ENCODE data around the gene SLC8A1. TPM values are rescaled to one million over a fixed set of nuclear protein-coding genes. Genes with fewer than 3 reads are reported as not detected.

Gene SLC8A1
- total RNA-seq, 4 donors from 2014 or later: 22.8 to 65.5 (median 42.0) TPM

GRCh38 chr2:40098786-40099470 is 353.0 kb downstream of the SLC8A1 start:
- TF ChIP-seq EP300 (IDR thresholded peaks at IDR 0.05; ENCODE audit: low read depth) (no peak), POLR2A (IDR thresholded peaks at IDR 0.05) (no peak), POLR2AphosphoS5 (IDR thresholded peaks at IDR 0.05) (no peak), CTCF (IDR thresholded peaks at IDR 0.05) (no peak)
- intact Hi-C loops (cut with DNase I; ENCODE audit: low total_unique reads): no loop called here
- 87 to 90% methylated on average over 9 of the region's 9 CpGs for WGBS, 2 donors (ENCODE audit: low coverage in 1 of 2)
- no peak overlapping the region for H3K27ac ChIP-seq
- H3K36me3 ChIP-seq: no peaks in the 10 kb centered on the region
- H3K27me3 ChIP-seq: no peaks in the 10 kb centered on the region
- H3K4me1 ChIP-seq: peaks cover 0 to 8% (median 7%) of the 10 kb centered on the region in 4 donors
- in situ Hi-C loops (cut with MboI; ENCODE audit: low pct_ligation_motif_present in 1 of 4, low pct_unique_long_range_greater_than_20kb in 1 of 4, low sequenced_read_pairs in 3 of 4): no loop called here
- DNase-seq: no peak
- H3K9me3 ChIP-seq: no peaks in the 10 kb centered on the region
- H3K4me3 ChIP-seq: no peak overlapping the region

GRCh38 chr2:40097691-40098385 is 354.1 kb downstream of the SLC8A1 start:
- intact Hi-C loops (cut with DNase I; ENCODE audit: low total_unique reads): no loop called here
- Histone ChIP-seq H3K27me3 (no peaks in the 10 kb centered on the region), H3K4me3 (no peak overlapping the region), H3K4me1 (peaks cover 0 to 12% (median 3%) of the 10 kb centered on the region in 4 donors), H3K27ac (no peak overlapping the region), H3K9me3 (no peaks in the 10 kb centered on the region), H3K36me3 (no peaks in the 10 kb centered on the region)
- no peak for TF ChIP-seq POLR2AphosphoS5 (IDR thresholded peaks at IDR 0.05)
- TF ChIP-seq POLR2A (IDR thresholded peaks at IDR 0.05): no peak
- no peak for TF ChIP-seq EP300 (IDR thresholded peaks at IDR 0.05; ENCODE audit: low read depth)
- TF ChIP-seq CTCF (IDR thresholded peaks at IDR 0.05): no peak
- in situ Hi-C loops (cut with MboI; ENCODE audit: low pct_ligation_motif_present in 1 of 4, low pct_unique_long_range_greater_than_20kb in 1 of 4, low sequenced_read_pairs in 3 of 4): no loop called here
- 39 to 71% methylated on average over 2 of the region's 2 CpGs for WGBS, 2 donors (ENCODE audit: low coverage in 1 of 2)
- DNase-seq: no peak

- DNase-seq: no peak
These were observed 355.5 kb downstream of the SLC8A1 start for GRCh38 chr2:40096360-40096759.

More at GRCh38 chr2:40096360-40096759, 355.5 kb downstream of the SLC8A1 start:
- peaks cover 0 to 13% (median 3%) of the 10 kb centered on the region in 4 donors for H3K4me1 ChIP-seq
- no peak for TF ChIP-seq CTCF (IDR thresholded peaks at IDR 0.05)
- no peak for TF ChIP-seq EP300 (IDR thresholded peaks at IDR 0.05; ENCODE audit: low read depth)
- no peak for TF ChIP-seq POLR2AphosphoS5 (IDR thresholded peaks at IDR 0.05)
- no peak for TF ChIP-seq POLR2A (IDR thresholded peaks at IDR 0.05)
- intact Hi-C loops (cut with DNase I; ENCODE audit: low total_unique reads) (no loop called here), in situ Hi-C loops (cut with MboI; ENCODE audit: low pct_ligation_motif_present in 1 of 4, low pct_unique_long_range_greater_than_20kb in 1 of 4, low sequenced_read_pairs in 3 of 4) (no loop called here)
- no peaks in the 10 kb centered on the region for H3K9me3 ChIP-seq
- no peak overlapping the region for H3K27ac ChIP-seq
- no peaks in the 10 kb centered on the region for H3K27me3 ChIP-seq
- H3K36me3 ChIP-seq: no peaks in the 10 kb centered on the region
- H3K4me3 ChIP-seq: no peak overlapping the region
